IMR-90 (cell line): Measurements from ENCODE around the gene TMA7. TPM values are rescaled to one million over a fixed set of nuclear protein-coding genes. Genes with fewer than 3 reads are reported as not detected.
A peak's percentile ranks its signal among the peaks of the same experiment; 100 is the strongest.

ENCODE experiments used
- ATAC-seq: fragments of 200-7000 bp; cut with Tn5 transposase; 2 replicates; pipeline ENCODE4 v1.9.1; 2020; ENCODE audit warnings: low read depth, mild to moderate bottlenecking, moderate library complexity
- BruUV-seq: library from RNA; stranded (reverse); fragments of 400-500 nt; replicated peaks from 2 replicates; lab custom pipeline; 2021; lab: Mats Ljungman, UMichigan
- CTCF ChIA-PET: fragments of 300-600 bp; formaldehyde crosslinking; extraction: SDS; loops from one replicate; lab custom pipeline; 2021; ENCODE audit warnings: antibody characterized with exemption; lab: Yijun Ruan, JAX
- POLR2A ChIA-PET: fragments of 300-600 bp; sonication (Branson Sonifier 250); formaldehyde crosslinking; loops from one replicate; lab custom pipeline; 2022; ENCODE audit warnings: antibody characterized with exemption; ENCODE audit not compliant: unreplicated experiment; lab: Charles Lee
- DNase-seq: peaks from one replicate; pipeline ENCODE4 v3.0.0; 2013
- H2AFZ ChIP-seq: replicated peaks from 2 replicates; pipeline ENCODE3; 2013; ENCODE audit warnings: low read length, mild to moderate bottlenecking; ENCODE audit not compliant: poor library complexity
- H2AK5ac ChIP-seq: 2 replicates; pipeline ENCODE4 v1.6.1; 2013; ENCODE audit warnings: low read depth, low read length, inconsistent platforms
- H2AK9ac ChIP-seq: replicated peaks from 2 replicates; pipeline ENCODE3; 2013; ENCODE audit warnings: mild to moderate bottlenecking, low read depth, low read length, moderate library complexity; ENCODE audit not compliant: poor library complexity
- H2BK120ac ChIP-seq: 2 replicates; pipeline ENCODE4 v1.6.1; 2013; ENCODE audit warnings: low read depth, low read length, inconsistent platforms
- H2BK15ac ChIP-seq: 3 replicates; pipeline ENCODE4 v1.6.1; 2013; ENCODE audit warnings: low read depth, low read length, inconsistent platforms
- H2BK20ac ChIP-seq: 2 replicates; pipeline ENCODE4 v1.6.1; 2013; ENCODE audit warnings: low read depth, mild to moderate bottlenecking, inconsistent platforms, low read length, moderate library complexity
- H2BK5ac ChIP-seq: 2 replicates; pipeline ENCODE4 v1.6.1; 2013; ENCODE audit warnings: mild to moderate bottlenecking, low read depth, low read length, inconsistent platforms; ENCODE audit not compliant: poor library complexity, severe bottlenecking
- H3K14ac ChIP-seq: replicated peaks from 2 replicates; pipeline ENCODE4 v1.6.1; 2013; ENCODE audit warnings: low read depth, low read length, inconsistent platforms
- H3K18ac ChIP-seq: 2 replicates; pipeline ENCODE4 v1.6.1; 2013; ENCODE audit warnings: low read depth, low read length, control low read depth
- H3K23ac ChIP-seq: 2 replicates; pipeline ENCODE4 v1.6.1; 2013; ENCODE audit warnings: low read depth, low read length, inconsistent platforms
- H3K27ac ChIP-seq: 2 replicates; pipeline ENCODE4 v1.5.1; 2013; ENCODE audit warnings: mild to moderate bottlenecking, control low read depth, low read length; ENCODE audit not compliant: insufficient read depth
- H3K27me3 ChIP-seq: 2 replicates; pipeline ENCODE4 v1.6.1; 2013; ENCODE audit warnings: low read length; ENCODE audit not compliant: control insufficient read depth, insufficient read depth
- H3K36me3 ChIP-seq: 2 replicates; pipeline ENCODE4 v1.6.1; 2013; ENCODE audit warnings: low read length, mixed read lengths; ENCODE audit not compliant: control insufficient read depth, insufficient read depth
- H3K4ac ChIP-seq: 2 replicates; pipeline ENCODE4 v1.6.1; 2013; ENCODE audit warnings: low read depth, low read length, inconsistent platforms
- H3K4me1 ChIP-seq: 2 replicates; pipeline ENCODE4 v1.6.1; 2013; ENCODE audit warnings: low read length, mixed read lengths; ENCODE audit not compliant: control insufficient read depth, insufficient read depth
- H3K4me2 ChIP-seq: 2 replicates; pipeline ENCODE4 v1.6.1; 2013; ENCODE audit warnings: low read depth, mild to moderate bottlenecking, control low read depth, low read length, moderate library complexity
- H3K4me3 ChIP-seq: 2 replicates; pipeline ENCODE4 v1.5.1; 2013; ENCODE audit warnings: low read depth, mild to moderate bottlenecking, control low read depth, low read length, moderate library complexity; ENCODE audit not compliant: insufficient read depth
- H3K56ac ChIP-seq: 2 replicates; pipeline ENCODE4 v1.6.1; 2013; ENCODE audit warnings: low read length, inconsistent platforms; ENCODE audit not compliant: insufficient read depth; ENCODE audit errors: extremely low read depth
- H3K79me1 ChIP-seq, 2 experiments: 2 replicates each; pipeline ENCODE4 v1.6.1; 2013; ENCODE audit warnings: low read length in 2 of 2, inconsistent platforms in 1 of 2, low read depth in 1 of 2
- H3K9ac ChIP-seq: 2 replicates; pipeline ENCODE4 v1.6.1; 2013; ENCODE audit warnings: low read depth, low read length, control low read depth
- H3K9me1 ChIP-seq: 2 replicates; pipeline ENCODE4 v1.6.1; 2013; ENCODE audit warnings: low read length, inconsistent platforms; ENCODE audit not compliant: insufficient read depth
- H3K9me3 ChIP-seq: 2 replicates; pipeline ENCODE4 v1.6.1; 2013; ENCODE audit warnings: low read length; ENCODE audit not compliant: control insufficient read depth, insufficient read depth
- H4K20me1 ChIP-seq: 2 replicates; pipeline ENCODE4 v1.6.1; 2013; ENCODE audit warnings: low read length, inconsistent platforms; ENCODE audit not compliant: insufficient read depth
- H4K5ac ChIP-seq: 2 replicates; pipeline ENCODE4 v1.6.1; 2013; ENCODE audit warnings: mild to moderate bottlenecking, low read depth, low read length, control low read depth
- H4K8ac ChIP-seq, 2 experiments: 2 replicates each; pipeline ENCODE4 v1.6.1; 2013; ENCODE audit warnings: low read depth in 2 of 2, low read length in 2 of 2, control low read depth in 1 of 2, inconsistent platforms in 1 of 2
- H4K91ac ChIP-seq: 2 replicates; pipeline ENCODE4 v1.6.1; 2013; ENCODE audit warnings: low read depth, low read length, inconsistent platforms; ENCODE audit not compliant: insufficient read depth
- BHLHE40 ChIP-seq: fragments of 150-350 bp; IDR thresholded peaks from 2 replicates; pipeline ENCODE4 v1.6.1; 2016; ENCODE audit warnings: mild to moderate bottlenecking, low read depth, low read length
- CEBPB ChIP-seq: IDR thresholded peaks from 2 replicates; pipeline ENCODE4 v1.6.1; 2012; ENCODE audit warnings: low read depth, low read length, improper control_type of control experiment
- CHD1 ChIP-seq: IDR thresholded peaks from 2 replicates; pipeline ENCODE4 v1.6.1; 2012; ENCODE audit warnings: low read depth, low read length, improper control_type of control experiment
- CTCF ChIP-seq: conservative IDR thresholded peaks from 2 replicates; pipeline ENCODE4 v1.5.1; 2012; ENCODE audit warnings: mild to moderate bottlenecking, low read depth, low read length, improper control_type of control experiment
- ELK1 ChIP-seq: fragments of 150-350 bp; IDR thresholded peaks from 2 replicates; pipeline ENCODE4 v1.6.1; 2016; ENCODE audit warnings: low read depth, mild to moderate bottlenecking, low read length, moderate library complexity, borderline replicate concordance
- FOS ChIP-seq: fragments of 150-350 bp; IDR thresholded peaks from 2 replicates; pipeline ENCODE4 v1.6.1; 2016; ENCODE audit warnings: low read depth, low read length
- MAFK ChIP-seq: IDR thresholded peaks from 2 replicates; pipeline ENCODE4 v1.6.1; 2012; ENCODE audit warnings: low read depth, low read length, improper control_type of control experiment
- MAZ ChIP-seq: IDR thresholded peaks from 2 replicates; pipeline ENCODE4 v1.6.1; 2012; ENCODE audit warnings: low read depth, mild to moderate bottlenecking, low read length, improper control_type of control experiment, moderate library complexity, borderline replicate concordance
- MXI1 ChIP-seq: IDR thresholded peaks from 2 replicates; pipeline ENCODE4 v1.6.1; 2012; ENCODE audit warnings: low read depth, mild to moderate bottlenecking, low read length, moderate library complexity, borderline replicate concordance
- NFE2L2 ChIP-seq: fragments of 150-350 bp; IDR thresholded peaks from 2 replicates; pipeline ENCODE4 v1.6.1; 2016; ENCODE audit warnings: low read depth, mild to moderate bottlenecking, low read length
- POLR2A ChIP-seq: IDR thresholded peaks from 2 replicates; pipeline ENCODE4 v1.6.1; 2012; ENCODE audit warnings: mild to moderate bottlenecking, low read depth, low read length
- RAD21 ChIP-seq: IDR thresholded peaks from 2 replicates; pipeline ENCODE4 v1.6.1; 2012; ENCODE audit warnings: low read length, improper control_type of control experiment
- RCOR1 ChIP-seq: IDR thresholded peaks from 2 replicates; pipeline ENCODE4 v1.6.1; 2012; ENCODE audit warnings: mild to moderate bottlenecking, low read length, improper control_type of control experiment; ENCODE audit not compliant: insufficient replicate concordance
- RFX5 ChIP-seq: IDR thresholded peaks from 2 replicates; pipeline ENCODE4 v1.8.0; 2012; ENCODE audit warnings: low read depth, mild to moderate bottlenecking, low read length, moderate library complexity
- SMC3 ChIP-seq: fragments of 150-350 bp; IDR thresholded peaks from 2 replicates; pipeline ENCODE4 v1.6.1; 2016; ENCODE audit warnings: low read depth, mild to moderate bottlenecking, antibody characterized with exemption, low read length, moderate library complexity
- USF2 ChIP-seq: fragments of 150-350 bp; IDR thresholded peaks from 2 replicates; pipeline ENCODE4 v1.6.1; 2017; ENCODE audit warnings: mild to moderate bottlenecking, antibody characterized with exemption, low read length, low read depth
- WGBS, 2 experiments: methylation state at CpG; one replicate each; pipeline versions ENCODE4 v1.1.5 to v1.1.7; 2013; ENCODE audit warnings: missing lambda C conversion rate in 2 of 2; ENCODE audit not compliant: insufficient read length in 1 of 2; ENCODE audit errors: extremely low coverage in 2 of 2; 5-methylcytosine and 5-hydroxymethylcytosine counted together
- dilution Hi-C: fragments of 300-500 bp; cut with HindIII; formaldehyde crosslinking; loops from one replicate; pipeline ENCODE4 v1.14.3; 2018; ENCODE audit warnings: low sequenced_read_pairs; ENCODE audit not compliant: unreplicated experiment
- in situ Hi-C: fragments of 300-500 bp; cut with MboI; formaldehyde crosslinking; loops from 3 replicates; pipeline ENCODE4 v1.14.3; 2019; ENCODE audit warnings: low sequenced_read_pairs, inconsistent platforms, mixed read lengths
- intact Hi-C: fragments of 100-400 bp; cut with micrococcal nuclease; formaldehyde crosslinking; loops from 2 replicates; pipeline ENCODE4 v1.10.0; 2022
- polyA plus RNA-seq, 3 experiments: library from polyadenylated mRNA; depleted of rRNA; stranded (reverse); fragments of >200 nt; gene quantifications; 2 replicates each; pipeline ENCODE4 v1.2.3, GENCODE V29; 2012; ENCODE audit warnings: low replicate concordance in 1 of 3
- total RNA-seq: library from RNA; depleted of rRNA; stranded (reverse); fragments of >200 nt; gene quantifications from 2 replicates; pipeline ENCODE4 v1.2.3, GENCODE V29; 2012

Gene TMA7
- total and polyA plus RNA-seq, 2 of the 4 experiments (the other 2 are of a cell fraction): 81.9 to 240 TPM

- no peak overlapping the region for H3K4ac ChIP-seq
- no peak overlapping the region for H3K56ac ChIP-seq
- H3K9me1 ChIP-seq: no peaks in the 10 kb centered on the region
- H3K18ac ChIP-seq: no peak overlapping the region
- peaks cover 74% of the 10 kb centered on the region for H3K36me3 ChIP-seq
- H4K8ac ChIP-seq: no peak overlapping the region
- H3K23ac ChIP-seq: no peak overlapping the region
- intact Hi-C loops: no loop called here
- BruUV-seq: no TSS peak
- peak overlapping the region; percentile 9 for H2AK9ac ChIP-seq
- no peaks in the 10 kb centered on the region for H3K4me1 ChIP-seq
- H3K9me3 ChIP-seq: no peaks in the 10 kb centered on the region
- no peak overlapping the region for H3K4me3 ChIP-seq
- in situ Hi-C loops: no loop called here
- no peak overlapping the region for H2BK120ac ChIP-seq
- 87% methylated on average over 3 of the region's 19 CpGs; no CpG with 5 or more reads in 1 of the 2 experiments for WGBS, 2 experiments
- dilution Hi-C loops: no loop called here
- H4K5ac ChIP-seq: no peak overlapping the region
- no peak overlapping the region for H2BK15ac ChIP-seq
- H3K27me3 ChIP-seq: no peaks in the 10 kb centered on the region
- H3K27ac ChIP-seq: no peak overlapping the region
- H3K9ac ChIP-seq: no peak overlapping the region
- H2BK5ac ChIP-seq: no peak overlapping the region
- ChIA-PET POLR2A (no interaction called here), CTCF (no interaction called here)
- no peak overlapping the region for H3K4me2 ChIP-seq
- ATAC-seq (no peak), DNase-seq (no peak)
- no peaks in the 10 kb centered on the region; the same call in 1 of the 2 replicates for H4K20me1 ChIP-seq
- H3K14ac ChIP-seq: no peak overlapping the region
- H2AFZ ChIP-seq: no peak overlapping the region
- no peak overlapping the region for H2AK5ac ChIP-seq
- no peak for TF ChIP-seq CTCF
- TF ChIP-seq FOS: no peak
- TF ChIP-seq CEBPB: no peak
- TF ChIP-seq RAD21: no peak
- no peak for TF ChIP-seq RCOR1
- no peak for TF ChIP-seq NFE2L2
- TF ChIP-seq USF2: no peak
- no peak for TF ChIP-seq RFX5
- no peak for TF ChIP-seq BHLHE40
- no peak for TF ChIP-seq MXI1
- TF ChIP-seq SMC3: no peak
- no peak for TF ChIP-seq POLR2A
- no peak for TF ChIP-seq MAFK
- TF ChIP-seq ELK1: no peak
- TF ChIP-seq MAZ: no peak
- TF ChIP-seq CHD1: no peak
- H4K91ac ChIP-seq: no peak overlapping the region
- no peaks in the 10 kb centered on the region for H3K79me1 ChIP-seq
- H2BK20ac ChIP-seq: no peak overlapping the region
These were observed 27.6 kb upstream of the TMA7 start for GRCh38 chr3:48412375-48413001.
